ENCODE data around the gene IKBKE. TPM values are rescaled to one million over a fixed set of nuclear protein-coding genes. Genes with fewer than 3 reads are reported as not detected.
"Not testable (repeated sequence)": the region's sequence is repeated elsewhere in the genome, so short reads cannot be mapped to it uniquely, and the experiment has no call there.

Gene IKBKE
- total RNA-seq, 1 experiment from 2014 or later, result 12.6 TPM

DNA sequence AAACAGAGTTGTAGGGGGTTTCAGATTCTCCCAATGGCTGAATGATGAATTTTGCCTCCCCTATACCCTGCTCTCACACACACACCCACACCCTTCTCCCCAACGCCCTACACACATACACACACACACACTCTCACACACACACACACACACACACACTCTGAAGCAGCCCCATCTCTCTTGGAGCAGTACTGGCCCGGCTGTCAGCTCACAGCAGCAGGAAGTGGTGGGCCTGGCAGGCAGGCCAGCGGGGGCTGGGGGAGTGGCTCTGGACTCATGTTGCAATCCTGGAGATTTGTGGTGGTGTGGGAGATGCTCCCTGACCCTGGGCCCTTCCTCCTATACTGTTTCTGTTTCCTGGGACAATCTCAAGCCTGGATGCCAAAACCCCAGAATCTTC, 2.2 kb downstream of the IKBKE start:
- Histone ChIP-seq H3K36me3 (peaks cover 16% of the 10 kb centered on the region), H3K9me3 (replicated peaks) (no peaks in the 10 kb centered on the region), H3K27ac (no peak overlapping the region), H3K4me3 (no peak overlapping the region), H3K27me3 (replicated peaks) (no peaks in the 10 kb centered on the region), H3K4me1 (replicated peaks) (peaks cover 24% of the 10 kb centered on the region)
- DNase-seq (ENCODE audit: low read depth in 1 of 2, low spot score in 2 of 2), result no peak

DNA sequence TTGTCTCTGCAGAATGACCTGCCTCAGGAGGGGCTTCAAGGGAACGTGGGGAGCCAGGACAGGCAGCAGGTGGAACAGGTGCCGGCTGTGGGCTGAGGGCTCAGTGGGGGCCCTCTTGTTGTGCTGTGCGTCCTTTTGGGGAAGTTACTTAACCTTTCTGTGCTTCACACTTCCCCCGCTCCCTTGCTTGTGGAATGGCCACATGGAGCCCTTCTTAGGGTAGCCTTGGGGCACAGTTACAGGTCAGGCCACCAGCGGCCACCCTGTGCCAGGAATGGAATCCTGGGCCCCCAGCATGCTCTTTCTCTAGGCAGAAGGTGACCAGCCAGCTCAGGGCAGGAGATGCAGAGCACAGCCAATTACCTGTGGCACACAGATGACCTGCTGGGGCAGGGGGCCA, 2.6 kb downstream of the IKBKE start:
- no peak overlapping the region for H3K4me3 ChIP-seq

DNA sequence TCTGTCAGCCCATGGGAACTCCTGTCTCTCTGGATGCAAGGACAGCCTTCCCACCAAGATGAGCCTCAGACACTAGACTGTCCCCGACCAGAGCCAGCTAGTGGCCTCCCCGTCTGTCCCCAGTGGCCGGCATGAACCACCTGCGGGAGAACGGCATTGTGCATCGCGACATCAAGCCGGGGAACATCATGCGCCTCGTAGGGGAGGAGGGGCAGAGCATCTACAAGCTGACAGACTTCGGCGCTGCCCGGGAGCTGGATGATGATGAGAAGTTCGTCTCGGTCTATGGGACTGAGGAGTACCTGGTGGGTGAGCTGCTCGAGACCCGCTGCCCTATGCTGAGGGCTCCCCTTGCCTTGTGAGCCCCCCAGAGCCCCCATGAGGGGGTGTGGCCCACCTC, 5.8 kb downstream of the IKBKE start:
- no peak overlapping the region for H3K27ac ChIP-seq
- H3K27me3 ChIP-seq (replicated peaks), result no peaks in the 10 kb centered on the region
- no peak for DNase-seq (ENCODE audit: low read depth in 1 of 2, low spot score in 2 of 2)
- H3K9me3 ChIP-seq (replicated peaks), result no peaks in the 10 kb centered on the region
- H3K4me3 ChIP-seq, result no peak overlapping the region
- H3K36me3 ChIP-seq, result peaks cover 34% of the 10 kb centered on the region
- H3K4me1 ChIP-seq (replicated peaks), result peaks cover 13% of the 10 kb centered on the region

More for the DNA sequence above, 2.6 kb downstream of the IKBKE start:
- no peak for DNase-seq (ENCODE audit: low read depth in 1 of 2, low spot score in 2 of 2)
- H3K4me1 ChIP-seq (replicated peaks), result peaks cover 24% of the 10 kb centered on the region
- peaks cover 16% of the 10 kb centered on the region for H3K36me3 ChIP-seq
- no peak overlapping the region for H3K27ac ChIP-seq
- no peaks in the 10 kb centered on the region for H3K27me3 ChIP-seq (replicated peaks)
- H3K9me3 ChIP-seq (replicated peaks), result no peaks in the 10 kb centered on the region

DNA sequence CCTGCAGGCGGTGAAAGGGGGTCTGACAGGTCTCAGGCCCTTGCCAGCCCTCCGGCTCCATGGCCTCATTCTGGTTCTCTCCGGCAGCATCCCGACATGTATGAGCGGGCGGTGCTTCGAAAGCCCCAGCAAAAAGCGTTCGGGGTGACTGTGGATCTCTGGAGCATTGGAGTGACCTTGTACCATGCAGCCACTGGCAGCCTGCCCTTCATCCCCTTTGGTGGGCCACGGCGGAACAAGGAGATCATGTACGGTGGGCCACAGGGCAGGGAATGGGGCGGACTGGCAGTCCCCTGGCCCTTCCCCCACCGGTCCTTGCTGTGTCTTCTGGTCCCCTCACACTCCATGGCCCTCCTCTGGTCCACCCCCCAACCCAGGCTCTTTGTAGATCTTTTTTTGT, 6.3 kb downstream of the IKBKE start:
- Histone ChIP-seq H3K4me1 (replicated peaks) (peaks cover 12% of the 10 kb centered on the region), H3K9me3 (replicated peaks) (no peaks in the 10 kb centered on the region), H3K36me3 (peaks cover 35% of the 10 kb centered on the region), H3K27me3 (replicated peaks) (no peaks in the 10 kb centered on the region), H3K4me3 (no peak overlapping the region), H3K27ac (no peak overlapping the region)
- DNase-seq (ENCODE audit: low read depth in 1 of 2, low spot score in 2 of 2), result no peak

DNA sequence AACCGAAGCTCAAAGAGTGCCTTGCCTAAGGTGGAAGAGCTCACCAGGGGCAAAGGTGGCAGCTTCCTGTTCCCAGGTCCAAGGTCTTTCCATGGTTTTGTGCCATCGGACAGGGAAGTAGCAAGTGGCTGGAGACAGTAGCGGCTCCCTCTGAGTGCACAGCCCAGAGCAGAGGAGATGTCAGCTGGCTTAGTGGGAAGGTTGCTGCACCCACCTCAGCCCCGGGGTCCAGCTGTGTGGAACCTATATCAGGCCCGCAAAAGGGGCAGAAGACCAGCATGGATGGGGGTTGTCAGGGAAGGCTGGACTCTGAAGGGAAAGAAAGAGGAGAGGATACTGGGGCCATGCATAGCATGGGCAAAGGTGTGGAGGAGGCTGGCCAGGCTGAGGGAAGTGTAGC, 6.8 kb downstream of the IKBKE start:
- peaks cover 38% of the 10 kb centered on the region for H3K36me3 ChIP-seq

DNA sequence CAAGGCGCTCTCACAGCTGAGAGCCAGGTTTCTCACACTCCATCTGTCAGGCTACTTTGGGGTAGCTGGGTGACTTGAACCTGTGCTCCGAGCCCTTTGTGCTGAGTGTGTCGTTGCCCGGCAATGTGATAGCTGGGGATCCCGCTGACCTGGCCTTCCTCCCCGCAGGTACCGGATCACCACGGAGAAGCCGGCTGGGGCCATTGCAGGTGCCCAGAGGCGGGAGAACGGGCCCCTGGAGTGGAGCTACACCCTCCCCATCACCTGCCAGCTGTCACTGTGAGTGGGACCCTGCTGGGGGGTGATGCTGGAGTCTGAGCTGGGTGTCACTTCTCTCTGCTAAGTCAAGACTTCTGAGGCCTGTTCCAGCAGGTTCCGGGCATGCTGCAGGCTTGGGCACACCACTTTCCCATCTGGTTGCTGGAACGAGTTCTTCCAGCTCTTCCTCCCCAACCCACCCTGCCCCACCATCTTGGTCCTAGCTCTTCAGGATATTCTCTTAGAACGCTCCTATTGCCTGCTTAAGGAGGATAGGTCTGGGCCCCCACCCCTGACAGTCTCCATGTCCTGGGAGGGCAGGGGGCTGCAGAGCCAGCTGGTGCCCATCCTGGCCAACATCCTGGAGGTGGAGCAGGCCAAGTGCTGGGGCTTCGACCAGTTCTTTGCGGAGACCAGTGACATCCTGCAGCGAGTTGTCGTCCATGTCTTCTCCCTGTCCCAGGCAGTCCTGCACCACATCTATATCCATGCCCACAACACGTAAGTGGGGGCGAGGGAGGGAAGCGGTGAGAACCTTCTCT, 7.5 kb downstream of the IKBKE start:
- H3K9me3 ChIP-seq (replicated peaks), result no peaks in the 10 kb centered on the region
- no peaks in the 10 kb centered on the region for H3K27me3 ChIP-seq (replicated peaks)
- no peak overlapping the region for H3K27ac ChIP-seq
- H3K36me3 ChIP-seq, result peaks cover 40% of the 10 kb centered on the region
- no peak overlapping the region for H3K4me3 ChIP-seq
- no peak for DNase-seq (ENCODE audit: low read depth in 1 of 2, low spot score in 2 of 2)
- H3K4me1 ChIP-seq (replicated peaks), result peaks cover 9% of the 10 kb centered on the region

More for the DNA sequence above, 6.8 kb downstream of the IKBKE start:
- no peak overlapping the region for H3K27ac ChIP-seq
- H3K9me3 ChIP-seq (replicated peaks), result no peaks in the 10 kb centered on the region
- no peak overlapping the region for H3K4me3 ChIP-seq
- DNase-seq (ENCODE audit: low read depth in 1 of 2, low spot score in 2 of 2), result no peak
- H3K27me3 ChIP-seq (replicated peaks), result no peaks in the 10 kb centered on the region
- peaks cover 9% of the 10 kb centered on the region for H3K4me1 ChIP-seq (replicated peaks)

DNA sequence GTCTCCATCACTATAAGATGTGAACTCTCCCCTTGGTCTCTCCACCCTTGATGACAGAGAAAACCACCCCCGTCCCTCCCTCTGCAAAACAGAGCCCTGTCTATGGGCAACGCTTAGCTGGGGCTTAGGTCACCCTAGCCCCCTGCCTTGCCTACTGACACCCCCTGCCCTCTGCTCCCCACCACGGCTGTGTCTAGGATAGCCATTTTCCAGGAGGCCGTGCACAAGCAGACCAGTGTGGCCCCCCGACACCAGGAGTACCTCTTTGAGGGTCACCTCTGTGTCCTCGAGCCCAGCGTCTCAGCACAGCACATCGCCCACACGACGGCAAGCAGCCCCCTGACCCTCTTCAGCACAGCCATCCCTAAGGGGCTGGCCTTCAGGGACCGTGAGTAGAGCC, 8.5 kb downstream of the IKBKE start:
- H3K9me3 ChIP-seq (replicated peaks), result no peaks in the 10 kb centered on the region
- H3K36me3 ChIP-seq, result peaks cover 46% of the 10 kb centered on the region
- H3K4me3 ChIP-seq, result no peak overlapping the region
- DNase-seq (ENCODE audit: low read depth in 1 of 2, low spot score in 2 of 2), result no peak
- H3K27ac ChIP-seq, result no peak overlapping the region
- H3K4me1 ChIP-seq (replicated peaks), result peaks cover 9% of the 10 kb centered on the region
- no peaks in the 10 kb centered on the region for H3K27me3 ChIP-seq (replicated peaks)

DNA sequence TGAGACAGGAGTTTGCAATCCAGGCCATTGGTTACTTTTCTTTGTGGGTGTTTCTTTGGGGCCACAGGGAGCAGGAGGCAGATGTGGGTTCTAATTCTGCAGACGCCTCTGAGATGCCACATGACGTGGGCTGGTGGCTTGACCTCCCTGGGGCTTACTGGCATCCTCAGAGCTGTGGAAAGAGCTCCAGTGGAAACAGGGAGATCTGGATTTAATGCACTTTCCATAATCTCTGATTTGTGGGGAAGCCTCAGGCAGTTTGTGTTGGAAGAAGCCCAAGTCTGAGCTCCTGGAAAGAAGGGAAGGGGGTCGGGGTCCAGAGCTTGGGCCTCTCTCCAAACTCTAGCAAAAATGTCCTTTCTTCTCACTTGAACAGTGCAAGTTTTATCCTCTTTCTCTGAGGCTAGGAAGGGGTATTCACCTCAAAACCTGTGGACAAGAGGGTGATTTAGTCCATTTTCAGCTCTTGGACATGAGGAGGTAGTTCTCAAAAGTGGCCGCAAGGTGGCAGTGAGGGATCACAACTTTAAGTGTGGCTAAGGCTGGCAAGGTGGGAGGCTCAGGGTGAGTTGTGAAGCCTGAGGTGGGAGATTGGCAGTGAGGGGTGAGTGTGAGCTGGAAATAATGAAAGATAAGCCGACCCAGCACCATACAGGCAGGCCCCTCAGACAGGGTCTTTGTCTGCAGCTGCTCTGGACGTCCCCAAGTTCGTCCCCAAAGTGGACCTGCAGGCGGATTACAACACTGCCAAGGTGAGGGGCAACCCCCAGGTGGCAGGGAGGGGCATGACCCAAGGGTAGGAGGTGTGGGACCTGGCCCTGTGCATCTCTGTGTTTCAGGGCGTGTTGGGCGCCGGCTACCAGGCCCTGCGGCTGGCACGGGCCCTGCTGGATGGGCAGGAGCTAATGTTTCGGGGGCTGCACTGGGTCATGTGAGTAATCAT, 9.2 kb downstream of the IKBKE start:
- Histone ChIP-seq H3K9me3 (replicated peaks) (no peaks in the 10 kb centered on the region), H3K27me3 (replicated peaks) (no peaks in the 10 kb centered on the region), H3K4me1 (replicated peaks) (peaks cover 9% of the 10 kb centered on the region), H3K27ac (no peak overlapping the region), H3K36me3 (peaks cover 48% of the 10 kb centered on the region), H3K4me3 (no peak overlapping the region)
- peak; percentile 48 to 78 for DNase-seq (ENCODE audit: low read depth in 1 of 2, low spot score in 2 of 2)

DNA sequence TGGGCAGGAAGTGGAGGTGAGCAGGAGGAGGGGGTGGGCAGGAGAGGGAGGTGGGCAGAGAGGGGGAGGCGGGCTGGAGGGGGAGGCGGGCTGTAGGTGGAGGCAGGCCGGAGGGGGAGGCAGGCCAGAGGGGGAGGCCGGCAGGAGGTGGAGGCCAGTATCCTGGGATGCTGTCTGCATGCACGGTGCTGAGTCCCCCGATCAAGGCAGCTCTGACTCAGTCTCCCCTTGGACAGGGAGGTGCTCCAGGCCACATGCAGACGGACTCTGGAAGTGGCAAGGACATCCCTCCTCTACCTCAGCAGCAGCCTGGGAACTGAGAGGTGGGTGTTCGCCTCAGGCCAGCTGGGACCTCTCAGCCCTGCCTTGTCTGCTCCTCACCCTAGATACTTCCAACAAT, 9.9 kb downstream of the IKBKE start:
- DNase-seq (ENCODE audit: low read depth in 1 of 2, low spot score in 2 of 2), result no peak
- Histone ChIP-seq H3K4me1 (replicated peaks) (peaks cover 9% of the 10 kb centered on the region), H3K9me3 (replicated peaks) (no peaks in the 10 kb centered on the region), H3K27me3 (replicated peaks) (no peaks in the 10 kb centered on the region), H3K36me3 (peaks cover 41% of the 10 kb centered on the region), H3K27ac (no peak overlapping the region), H3K4me3 (no peak overlapping the region)

DNA sequence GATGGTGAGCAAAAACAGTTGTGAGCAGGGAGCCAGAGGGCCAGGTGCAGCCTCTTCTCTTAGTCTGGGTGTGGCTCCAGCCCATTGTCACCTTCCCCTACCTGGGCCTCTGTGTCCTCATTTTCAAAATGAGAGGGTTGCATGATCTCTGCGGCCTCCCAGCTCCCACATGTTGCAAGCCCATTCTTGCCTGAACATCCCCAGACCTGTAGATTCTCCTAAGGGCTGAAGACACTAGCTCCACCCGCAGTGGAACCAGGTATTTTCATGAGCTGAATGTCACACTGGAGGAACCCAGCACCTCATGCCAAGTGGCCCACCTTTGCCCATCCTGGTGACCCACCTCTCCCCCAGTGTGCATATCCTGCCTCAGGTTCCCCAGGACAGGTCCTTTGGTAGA, 12.3 kb downstream of the IKBKE start:
- Histone ChIP-seq H3K4me1 (replicated peaks) (peaks cover 9% of the 10 kb centered on the region), H3K36me3 (peaks cover 36% of the 10 kb centered on the region), H3K9me3 (replicated peaks) (no peaks in the 10 kb centered on the region), H3K27ac (no peak overlapping the region), H3K4me3 (no peak overlapping the region), H3K27me3 (replicated peaks) (no peaks in the 10 kb centered on the region)
- no peak for DNase-seq (ENCODE audit: low read depth in 1 of 2, low spot score in 2 of 2)

DNA sequence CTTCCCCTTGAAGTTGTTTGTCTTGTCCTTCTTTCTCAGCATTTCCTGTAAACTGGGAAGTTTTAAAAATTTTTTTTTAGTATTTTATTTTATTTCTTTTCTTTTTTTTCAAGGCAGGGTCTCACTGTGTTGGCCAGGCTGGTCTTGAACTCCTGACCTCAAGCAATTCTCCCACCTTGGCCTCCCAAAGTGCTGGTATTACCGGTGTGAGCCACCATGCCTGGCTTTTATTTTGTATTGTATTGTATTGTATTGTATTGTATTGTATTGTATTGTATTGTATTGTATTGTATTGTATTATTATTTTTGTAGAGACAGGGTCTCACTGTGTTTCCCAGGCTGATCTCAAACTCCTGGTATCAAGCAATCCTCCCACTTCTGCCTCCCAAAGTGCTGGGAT, 13.6 kb downstream of the IKBKE start:
- H3K4me1 ChIP-seq (replicated peaks); DNase-seq (ENCODE audit: low read depth in 1 of 2, low spot score in 2 of 2); H3K27ac ChIP-seq; H3K9me3 ChIP-seq (replicated peaks); H3K4me3 ChIP-seq; H3K27me3 ChIP-seq (replicated peaks): not testable (repeated sequence)
- peaks cover 33% of the 10 kb centered on the region for H3K36me3 ChIP-seq

DNA sequence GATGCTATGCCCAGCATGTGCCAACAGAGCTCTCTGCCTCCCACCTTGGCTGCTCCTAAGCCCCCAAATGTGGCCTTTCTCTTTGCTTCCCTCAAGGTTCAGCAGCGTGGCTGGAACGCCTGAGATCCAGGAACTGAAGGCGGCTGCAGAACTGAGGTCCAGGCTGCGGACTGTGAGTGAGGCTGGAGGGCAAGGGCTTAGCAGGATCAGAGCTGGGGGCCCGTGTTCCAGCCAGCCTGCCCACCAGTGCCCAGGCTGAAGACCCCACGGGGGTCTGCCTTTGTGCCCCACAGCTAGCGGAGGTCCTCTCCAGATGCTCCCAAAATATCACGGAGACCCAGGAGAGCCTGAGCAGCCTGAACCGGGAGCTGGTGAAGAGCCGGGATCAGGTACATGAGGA, 14.6 kb downstream of the IKBKE start:
- Histone ChIP-seq H3K27me3 (replicated peaks) (no peaks in the 10 kb centered on the region), H3K27ac (no peak overlapping the region), H3K4me3 (no peak overlapping the region), H3K9me3 (replicated peaks) (no peaks in the 10 kb centered on the region), H3K4me1 (replicated peaks) (peaks cover 9% of the 10 kb centered on the region), H3K36me3 (peaks cover 26% of the 10 kb centered on the region)
- no peak for DNase-seq (ENCODE audit: low read depth in 1 of 2, low spot score in 2 of 2)

DNA sequence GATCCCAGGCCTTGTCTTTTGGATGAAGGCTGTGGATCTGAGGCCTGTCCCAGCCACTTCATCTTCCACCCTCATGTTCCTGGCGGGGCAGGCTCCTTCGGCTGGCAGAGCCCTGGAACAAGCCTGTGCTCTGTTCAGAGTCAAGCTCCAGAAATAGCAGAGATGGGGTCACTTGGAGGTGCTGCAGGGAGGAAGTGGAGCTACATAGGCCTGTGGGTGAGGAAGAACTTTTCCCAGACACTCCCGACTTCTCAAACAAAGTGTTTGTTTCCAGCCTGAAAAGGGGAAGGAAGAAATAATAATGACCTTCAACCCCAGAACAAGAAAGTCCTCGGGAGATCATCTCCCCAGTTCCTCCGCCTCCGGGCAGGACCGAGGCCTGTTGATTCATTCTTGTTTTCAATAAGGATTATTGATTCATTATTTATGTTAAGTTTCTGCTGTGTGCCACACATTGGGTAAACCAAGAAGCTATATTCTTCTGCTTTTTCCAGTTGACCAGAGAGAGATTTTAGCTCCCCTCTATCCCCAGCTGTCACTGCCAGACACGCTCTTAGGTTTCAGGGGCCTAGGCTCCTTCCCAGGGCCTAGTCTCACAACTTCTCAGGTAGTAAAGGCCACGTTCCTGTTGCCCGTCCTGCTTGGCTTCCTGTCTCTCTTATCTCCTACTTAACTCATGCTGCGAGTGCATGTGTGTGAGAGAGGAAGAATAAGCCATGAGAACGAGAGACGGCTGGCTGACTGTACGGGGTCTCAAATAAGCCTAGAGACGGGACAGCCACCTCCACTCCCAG, 16.9 kb downstream of the IKBKE start:
- Histone ChIP-seq H3K27ac (no peak overlapping the region), H3K9me3 (replicated peaks) (no peaks in the 10 kb centered on the region), H3K36me3 (peaks cover 30% of the 10 kb centered on the region), H3K4me1 (replicated peaks) (peaks cover 14% of the 10 kb centered on the region), H3K27me3 (replicated peaks) (no peaks in the 10 kb centered on the region), H3K4me3 (no peak overlapping the region)
- DNase-seq (ENCODE audit: low read depth in 1 of 2, low spot score in 2 of 2), result no peak
